Body of pancreas (tissue), 4 donors: ENCODE results near the gene CCDC188. TPM values are rescaled to one million over a fixed set of nuclear protein-coding genes. Genes with fewer than 3 reads are reported as not detected.

ENCODE experiments used
- ATAC-seq: fragments of 150-250 bp; one replicate; pipeline ENCODE4 v1.9.1; 2016
- DNase-seq, 4 donors: peaks; one replicate each; pipeline ENCODE4 v3.0.0-alpha.2; 2019
- H3K27ac ChIP-seq, 4 donors: fragments of 200-600 bp; sonication (generic); 1 replicate in 3 of 4; 2 replicates in 1 of 4; pipeline versions ENCODE4 v1.5.1 to v1.6.1; 2016 to 2019; ENCODE audit warnings: mild to moderate bottlenecking in 1 of 4, mixed read lengths in 1 of 4, moderate library complexity in 1 of 4
- H3K27me3 ChIP-seq, 2 donors: fragments of 200-600 bp; sonication (generic); one replicate each; pipeline ENCODE4 v1.6.0; 2016; ENCODE audit warnings: mild to moderate bottlenecking in 1 of 2
- H3K36me3 ChIP-seq, 2 donors: fragments of 200-600 bp; sonication (generic); replicated peaks in 1 of 2; 2 replicates each; pipeline ENCODE4 v1.5.1; 2016; ENCODE audit warnings: low read depth in 2 of 2; ENCODE audit not compliant: insufficient read depth in 1 of 2
- H3K4me1 ChIP-seq: fragments of 200-600 bp; sonication (generic); one replicate; pipeline ENCODE4 v1.6.0; 2016
- H3K4me3 ChIP-seq, 2 donors: fragments of 200-600 bp; sonication (generic); 1 replicate in 1 of 2; 2 replicates in 1 of 2; pipeline ENCODE4 v1.5.1; 2016 to 2019
- H3K9me3 ChIP-seq, 3 donors: fragments of 200-600 bp; sonication (generic); 1 replicate in 2 of 3; 2 replicates in 1 of 3; pipeline ENCODE4 v1.5.1; 2016
- POLR2A ChIP-seq, 3 donors: fragments of 450-650 bp; IDR thresholded peaks; one replicate each; pipeline ENCODE4 v1.6.1; 2016; ENCODE audit warnings: antibody characterized with exemption in 3 of 3, mild to moderate bottlenecking in 2 of 3
- WGBS, 2 donors: methylation state at CpG; one replicate each; pipeline ENCODE4 v1.1.5; 2017; 5-methylcytosine and 5-hydroxymethylcytosine counted together
- intact Hi-C: fragments of 100-400 bp; cut with DNase I; formaldehyde crosslinking; loops from one replicate; pipeline ENCODE4 v1.15.1; 2023
- total RNA-seq, 2 donors: library from RNA; depleted of rRNA; stranded (reverse); fragments of >200 nt; gene quantifications; one replicate each; pipeline ENCODE4 v1.1.0, GENCODE V29; 2016
- TF ChIP-seq, protein P1 (sequence below), 7 experiments: fragments of 450-650 bp in 4 of 7; fragments of 200-600 bp in 3 of 7; sonication (generic) in 3 of 7; IDR thresholded peaks; one replicate each; pipeline ENCODE4 v1.5.1; 2016 to 2019; ENCODE audit warnings: antibody characterized with exemption in 7 of 7

CCDC188 gene
- total RNA-seq, 2 donors from 2014 or later: not detected

DNA sequence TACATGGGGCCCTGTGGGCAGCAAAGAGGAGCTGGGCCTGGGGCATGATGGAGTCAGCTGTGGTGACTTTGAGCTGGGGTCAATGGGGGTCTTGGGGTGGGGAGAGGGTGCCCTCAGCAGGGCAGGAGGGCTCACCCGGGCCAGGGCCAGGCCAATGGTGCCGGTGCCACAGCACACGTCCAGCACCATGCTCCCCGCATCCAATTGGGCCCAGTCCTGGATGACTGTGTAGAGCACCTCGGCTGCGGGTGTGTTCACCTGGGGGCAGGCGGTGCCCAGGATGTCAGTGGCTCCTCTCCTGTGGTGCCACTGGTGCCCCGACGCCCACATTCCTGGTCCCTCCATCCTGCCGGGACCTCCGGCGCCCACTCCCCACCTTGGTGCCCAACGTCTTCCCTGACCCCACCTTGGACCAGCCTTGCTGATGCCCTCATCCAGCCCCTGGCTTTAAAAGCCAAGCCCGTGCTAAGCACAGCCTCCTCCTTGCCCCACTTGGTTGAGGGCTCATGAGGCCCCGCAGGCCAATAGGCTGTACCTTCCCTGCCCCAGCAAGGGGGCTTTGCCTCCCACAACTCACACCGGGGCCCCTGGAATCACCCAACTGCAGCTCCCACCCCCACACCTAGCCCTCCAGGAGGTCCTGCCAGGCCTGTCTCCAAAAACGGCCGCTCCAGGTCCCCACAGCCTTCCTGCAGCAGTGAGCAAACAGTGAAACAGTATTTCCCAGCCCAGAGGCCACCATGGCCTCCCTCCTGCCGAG lies 37.1 kb downstream of the CCDC188 start:
- Histone ChIP-seq H3K36me3 (peaks cover 0 to 10% of the 10 kb centered on the region in 2 donors), H3K27ac (peak overlapping the region in 2 of 4 donors; percentile 4 to 70), H3K27me3 (no peaks in the 10 kb centered on the region), H3K9me3 (no peaks in the 10 kb centered on the region), H3K4me1 (peaks cover 55% of the 10 kb centered on the region), H3K4me3 (no peak overlapping the region)
- WGBS, 2 donors: 88 to 91% methylated on average over 13 to 19 of the region's 19 CpGs
- peak in 1 of 4 donors; percentile 4 for DNase-seq
- no peak for TF ChIP-seq POLR2A (IDR thresholded peaks at IDR 0.05)
- TF ChIP-seq, protein P1, sequence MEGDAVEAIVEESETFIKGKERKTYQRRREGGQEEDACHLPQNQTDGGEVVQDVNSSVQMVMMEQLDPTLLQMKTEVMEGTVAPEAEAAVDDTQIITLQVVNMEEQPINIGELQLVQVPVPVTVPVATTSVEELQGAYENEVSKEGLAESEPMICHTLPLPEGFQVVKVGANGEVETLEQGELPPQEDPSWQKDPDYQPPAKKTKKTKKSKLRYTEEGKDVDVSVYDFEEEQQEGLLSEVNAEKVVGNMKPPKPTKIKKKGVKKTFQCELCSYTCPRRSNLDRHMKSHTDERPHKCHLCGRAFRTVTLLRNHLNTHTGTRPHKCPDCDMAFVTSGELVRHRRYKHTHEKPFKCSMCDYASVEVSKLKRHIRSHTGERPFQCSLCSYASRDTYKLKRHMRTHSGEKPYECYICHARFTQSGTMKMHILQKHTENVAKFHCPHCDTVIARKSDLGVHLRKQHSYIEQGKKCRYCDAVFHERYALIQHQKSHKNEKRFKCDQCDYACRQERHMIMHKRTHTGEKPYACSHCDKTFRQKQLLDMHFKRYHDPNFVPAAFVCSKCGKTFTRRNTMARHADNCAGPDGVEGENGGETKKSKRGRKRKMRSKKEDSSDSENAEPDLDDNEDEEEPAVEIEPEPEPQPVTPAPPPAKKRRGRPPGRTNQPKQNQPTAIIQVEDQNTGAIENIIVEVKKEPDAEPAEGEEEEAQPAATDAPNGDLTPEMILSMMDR (IDR thresholded peaks at IDR 0.05): no peak
- intact Hi-C loops: no loop called here
- no peak for ATAC-seq

DNA sequence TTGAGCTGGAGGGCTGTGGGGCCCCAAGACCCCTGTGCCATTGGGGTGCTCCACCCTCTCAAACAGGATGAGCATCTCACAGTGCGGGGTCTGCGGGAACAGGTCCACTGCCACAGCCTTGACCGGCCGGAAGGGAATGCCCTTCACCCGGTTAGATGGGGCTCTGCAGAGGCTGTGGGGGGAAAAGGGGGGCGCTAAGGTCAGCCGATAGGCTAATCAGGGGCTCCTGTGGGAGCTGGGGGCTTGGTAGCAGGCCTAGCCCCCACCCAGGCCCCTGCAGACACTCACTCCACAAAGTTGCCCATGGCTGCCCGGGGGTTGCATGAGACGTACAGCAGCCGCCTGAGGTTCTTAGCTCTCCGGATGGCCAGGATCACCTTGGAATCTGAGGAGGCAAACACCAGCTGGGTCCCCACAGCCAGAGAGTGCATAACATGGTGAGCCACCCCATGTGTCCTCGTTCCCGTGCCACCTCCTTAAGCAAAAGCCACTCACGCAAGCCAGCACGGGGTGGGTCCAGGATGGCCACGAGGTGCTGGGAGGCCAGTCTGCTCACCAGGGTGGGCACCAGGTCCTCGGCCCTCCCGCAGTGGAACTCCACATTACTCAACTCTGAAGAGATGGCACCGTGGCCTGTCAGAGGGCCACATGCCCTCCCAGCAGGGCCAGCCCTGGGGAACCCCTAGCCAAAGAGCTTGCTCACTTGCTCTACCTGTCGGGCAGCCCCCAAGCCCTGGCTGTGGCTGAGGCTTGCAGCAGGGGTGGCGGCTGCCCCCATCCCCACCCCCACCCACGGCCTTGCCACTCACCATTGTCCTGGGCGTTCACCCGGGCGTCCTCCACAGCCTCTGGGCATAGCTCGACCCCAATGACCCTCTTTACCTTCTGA lies 38.0 kb downstream of the CCDC188 start:
- no peak for DNase-seq
- peaks cover 0 to 13% of the 10 kb centered on the region in 2 donors for H3K36me3 ChIP-seq
- no peak overlapping the region for H3K4me3 ChIP-seq
- peaks cover 50% of the 10 kb centered on the region for H3K4me1 ChIP-seq
- TF ChIP-seq, protein P1 (IDR thresholded peaks at IDR 0.05): no peak
- TF ChIP-seq POLR2A (IDR thresholded peaks at IDR 0.05): no peak
- ATAC-seq: no peak
- no peaks in the 10 kb centered on the region for H3K9me3 ChIP-seq
- H3K27ac ChIP-seq: peak overlapping the region; percentile 59 to 72 (median 68)
- intact Hi-C loops: no loop called here
- 86 to 89% methylated on average over 11 to 24 of the region's 26 CpGs for WGBS, 2 donors
- no peaks in the 10 kb centered on the region for H3K27me3 ChIP-seq

DNA sequence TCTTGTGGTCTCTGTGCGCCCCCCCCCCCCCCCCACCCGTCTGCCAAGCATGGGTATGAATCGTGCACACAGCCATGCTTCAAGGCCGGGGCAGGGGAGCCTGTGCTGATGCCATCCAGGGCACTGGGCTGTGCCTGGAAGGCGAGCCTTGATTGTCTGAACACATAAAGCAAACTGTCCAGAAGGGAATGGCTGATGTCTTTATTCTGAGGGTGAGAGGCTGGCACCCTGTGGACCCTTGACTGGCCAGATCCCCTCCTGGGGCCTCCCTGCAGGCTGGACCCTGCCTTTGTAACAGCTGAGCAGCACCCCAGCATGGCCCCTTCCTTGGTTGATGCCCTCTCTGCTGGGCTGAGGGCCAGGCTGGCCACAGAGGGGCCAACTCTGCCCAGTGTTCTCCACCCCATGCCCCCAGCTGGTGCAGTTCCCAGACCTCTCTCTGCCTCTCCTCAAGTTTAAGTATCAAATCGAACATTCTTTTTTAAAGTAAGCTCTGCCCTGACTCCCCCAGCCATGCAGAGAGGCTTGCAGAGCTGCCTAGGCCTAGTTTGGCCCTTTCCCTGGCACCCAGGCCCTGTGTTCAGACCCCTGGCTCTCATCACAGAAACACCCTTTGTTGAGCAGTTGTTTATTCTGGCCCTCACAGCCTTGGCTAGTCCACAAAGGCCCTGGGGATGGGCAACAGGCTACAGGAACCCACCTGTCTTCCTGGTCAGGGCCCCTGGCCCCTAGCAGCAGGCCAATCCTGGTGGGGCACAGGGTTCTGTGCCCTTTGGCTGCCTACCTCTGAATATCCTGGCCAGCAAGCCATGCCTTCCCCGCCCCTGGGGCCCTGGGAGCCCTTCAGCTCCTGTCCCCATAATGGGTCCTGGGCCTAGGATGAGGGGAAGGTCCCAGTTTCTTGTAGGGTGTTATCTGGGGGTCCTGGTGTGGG lies 38.9 kb downstream of the CCDC188 start:
- Histone ChIP-seq H3K4me3 (no peak overlapping the region), H3K4me1 (peaks cover 50% of the 10 kb centered on the region), H3K9me3 (no peaks in the 10 kb centered on the region), H3K27me3 (no peaks in the 10 kb centered on the region), H3K36me3 (peaks cover 0 to 20% of the 10 kb centered on the region in 2 donors), H3K27ac (peak overlapping the region; percentile 59 to 72 (median 68))
- intact Hi-C loops: no loop called here
- TF ChIP-seq POLR2A (IDR thresholded peaks at IDR 0.05): no peak
- TF ChIP-seq, protein P1 (IDR thresholded peaks at IDR 0.05): no peak
- DNase-seq: peak in 3 of 4 donors; percentile 60 to 74 (median 74)
- 32 to 44% methylated on average over 4 to 7 of the region's 7 CpGs for WGBS, 2 donors
- peak; percentile 10 for ATAC-seq

DNA sequence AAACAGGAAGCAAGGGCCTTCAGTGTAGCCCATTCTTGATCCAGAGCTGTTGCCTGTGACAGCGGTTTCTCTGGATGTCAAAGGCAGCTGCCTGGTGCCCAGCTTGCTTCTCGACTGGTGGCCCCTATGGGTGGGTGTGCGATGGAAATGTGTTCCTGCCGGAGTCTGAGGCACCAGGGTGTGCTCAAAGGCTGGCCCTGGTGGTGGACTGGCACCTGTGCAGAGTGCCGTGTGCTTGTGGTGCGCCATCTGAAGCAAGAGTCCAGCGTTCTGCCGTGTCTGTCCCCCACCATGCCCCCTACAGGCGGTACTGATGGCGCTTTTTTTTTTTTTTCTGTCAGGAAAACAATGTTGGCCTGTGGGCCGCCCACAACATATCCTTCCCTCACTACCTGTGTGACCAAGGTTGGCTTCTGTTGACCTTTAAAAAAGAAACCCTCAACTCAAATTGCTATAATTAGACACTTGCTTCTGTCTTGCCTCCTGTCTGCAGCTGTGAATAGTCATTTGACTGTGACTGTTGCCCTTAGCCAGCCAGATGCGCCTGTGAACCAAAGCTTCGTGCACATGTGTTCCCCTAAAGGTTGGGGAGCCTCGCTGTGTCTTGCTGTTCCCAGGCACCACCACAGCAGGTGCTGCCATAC lies 39.7 kb downstream of the CCDC188 start:
- H3K36me3 ChIP-seq: peaks cover 0 to 28% of the 10 kb centered on the region in 2 donors
- ATAC-seq (no peak), DNase-seq (no peak)
- H3K9me3 ChIP-seq: no peaks in the 10 kb centered on the region
- 47 to 58% methylated on average over 8 to 14 of the region's 14 CpGs for WGBS, 2 donors
- no peak overlapping the region for H3K4me3 ChIP-seq
- no peak for TF ChIP-seq POLR2A (IDR thresholded peaks at IDR 0.05)
- TF ChIP-seq, protein P1 (IDR thresholded peaks at IDR 0.05): peak in 4 of 7 experiments; percentile 8 to 32 (median 25)
- H3K4me1 ChIP-seq: peaks cover 47% of the 10 kb centered on the region
- intact Hi-C loops: no loop called here
- no peaks in the 10 kb centered on the region for H3K27me3 ChIP-seq
- H3K27ac ChIP-seq: peak overlapping the region in 3 of 4 donors; percentile 67 to 72 (median 70)
